LNCaP clone FGC (cell line): Measurements from ENCODE around the gene GDI2.
"Not testable (repeated sequence)": the region's sequence is repeated elsewhere in the genome, so short reads cannot be mapped to it uniquely, and the experiment has no call there.

ENCODE experiments used
- DNase-seq: peaks from one replicate; pipeline ENCODE4 v3.0.0-alpha.2; 2011; ENCODE audit warnings: low read depth
- H3K4me3 ChIP-seq: 2 replicates; pipeline ENCODE4 v1.5.1; 2011; ENCODE audit warnings: mild to moderate bottlenecking, low read depth, low read length, control low read depth
- TF ChIP-seq, protein P1 (sequence below): IDR thresholded peaks from 2 replicates; pipeline ENCODE4 v1.5.1; 2012; ENCODE audit warnings: mild to moderate bottlenecking; ENCODE audit not compliant: control insufficient read depth, insufficient read depth; ENCODE audit errors: extremely low read depth

Gene GDI2

DNA sequence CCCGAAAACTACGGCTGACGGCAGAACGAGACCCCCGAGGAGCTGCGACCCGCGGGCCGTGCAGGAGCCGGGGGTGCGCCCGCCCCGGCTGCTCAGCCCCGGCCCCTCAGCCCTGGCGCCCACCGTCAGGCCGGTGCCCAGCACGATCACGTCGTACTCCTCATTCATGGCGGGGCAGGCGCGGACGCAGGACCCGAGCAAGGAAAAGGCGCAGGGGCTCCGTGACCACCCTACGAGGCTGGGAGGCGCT lies 218 bp downstream of the GDI2 start:
- TF ChIP-seq, protein P1, sequence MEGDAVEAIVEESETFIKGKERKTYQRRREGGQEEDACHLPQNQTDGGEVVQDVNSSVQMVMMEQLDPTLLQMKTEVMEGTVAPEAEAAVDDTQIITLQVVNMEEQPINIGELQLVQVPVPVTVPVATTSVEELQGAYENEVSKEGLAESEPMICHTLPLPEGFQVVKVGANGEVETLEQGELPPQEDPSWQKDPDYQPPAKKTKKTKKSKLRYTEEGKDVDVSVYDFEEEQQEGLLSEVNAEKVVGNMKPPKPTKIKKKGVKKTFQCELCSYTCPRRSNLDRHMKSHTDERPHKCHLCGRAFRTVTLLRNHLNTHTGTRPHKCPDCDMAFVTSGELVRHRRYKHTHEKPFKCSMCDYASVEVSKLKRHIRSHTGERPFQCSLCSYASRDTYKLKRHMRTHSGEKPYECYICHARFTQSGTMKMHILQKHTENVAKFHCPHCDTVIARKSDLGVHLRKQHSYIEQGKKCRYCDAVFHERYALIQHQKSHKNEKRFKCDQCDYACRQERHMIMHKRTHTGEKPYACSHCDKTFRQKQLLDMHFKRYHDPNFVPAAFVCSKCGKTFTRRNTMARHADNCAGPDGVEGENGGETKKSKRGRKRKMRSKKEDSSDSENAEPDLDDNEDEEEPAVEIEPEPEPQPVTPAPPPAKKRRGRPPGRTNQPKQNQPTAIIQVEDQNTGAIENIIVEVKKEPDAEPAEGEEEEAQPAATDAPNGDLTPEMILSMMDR, result no peak
- peak overlapping the region; percentile 80 for H3K4me3 ChIP-seq
- DNase-seq, result no peak

DNA sequence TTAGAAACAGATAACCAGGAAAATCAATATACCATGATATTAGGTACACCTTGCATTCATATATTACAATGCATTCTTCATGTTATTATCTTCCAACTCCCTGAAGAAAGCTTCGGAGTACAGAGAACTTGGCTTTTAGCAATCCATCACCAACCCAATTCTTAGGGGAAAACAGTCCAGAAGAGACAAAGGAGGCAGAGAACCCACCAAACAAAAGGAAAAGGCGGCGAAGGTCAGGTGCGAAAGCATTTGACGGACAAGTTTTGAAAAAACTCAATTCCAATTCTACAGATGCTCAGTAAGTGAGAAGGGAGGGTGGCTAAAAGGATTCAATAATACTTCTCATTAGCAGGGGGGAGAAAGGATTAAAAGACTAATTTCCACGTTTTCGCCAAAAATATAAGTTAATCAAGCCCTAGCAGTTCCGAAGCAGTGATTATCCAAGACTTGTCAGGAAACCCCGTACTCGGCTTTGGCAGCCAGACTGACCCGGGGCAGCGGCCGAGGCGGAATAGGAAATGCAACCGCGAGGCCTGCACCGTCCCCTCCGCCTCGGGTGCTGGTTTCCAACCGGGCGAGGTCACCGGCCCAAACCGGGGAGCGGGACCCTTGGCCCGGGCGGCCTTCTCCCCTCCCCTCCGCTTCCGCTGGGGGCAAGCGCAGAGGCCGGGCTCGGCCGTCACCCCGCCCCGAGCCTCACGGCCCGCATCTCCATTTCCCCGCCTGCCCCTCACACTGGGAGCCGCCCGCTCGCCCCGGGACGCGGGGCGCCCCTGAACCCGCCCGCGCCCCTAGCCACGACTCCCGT lies 747 bp downstream of the GDI2 start:
- no peak for DNase-seq
- TF ChIP-seq, protein P1, result no peak
- peak overlapping the region; percentile 80 for H3K4me3 ChIP-seq

DNA sequence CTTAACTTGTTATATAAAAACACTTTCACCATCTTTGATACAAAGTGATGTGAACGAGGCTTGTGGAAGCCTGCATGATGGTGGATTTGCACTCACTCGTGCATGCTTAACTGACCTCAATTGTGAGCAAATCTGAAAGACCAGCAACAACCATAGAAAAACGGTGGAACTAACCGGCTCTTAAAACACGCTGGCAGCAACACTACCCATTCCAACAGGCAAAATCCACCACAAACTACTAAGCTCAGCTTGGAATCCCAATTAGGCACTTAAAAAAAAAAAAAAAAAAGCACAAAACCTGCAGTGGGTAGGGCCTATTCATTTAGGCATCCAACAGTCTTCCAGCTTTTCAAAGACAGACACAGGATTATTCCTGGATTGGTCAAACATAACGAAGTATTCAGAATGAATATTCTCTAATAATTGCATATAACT lies 1.8 kb downstream of the GDI2 start:
- TF ChIP-seq, protein P1, result no peak
- peak overlapping the region; percentile 80 for H3K4me3 ChIP-seq
- DNase-seq, result no peak

DNA sequence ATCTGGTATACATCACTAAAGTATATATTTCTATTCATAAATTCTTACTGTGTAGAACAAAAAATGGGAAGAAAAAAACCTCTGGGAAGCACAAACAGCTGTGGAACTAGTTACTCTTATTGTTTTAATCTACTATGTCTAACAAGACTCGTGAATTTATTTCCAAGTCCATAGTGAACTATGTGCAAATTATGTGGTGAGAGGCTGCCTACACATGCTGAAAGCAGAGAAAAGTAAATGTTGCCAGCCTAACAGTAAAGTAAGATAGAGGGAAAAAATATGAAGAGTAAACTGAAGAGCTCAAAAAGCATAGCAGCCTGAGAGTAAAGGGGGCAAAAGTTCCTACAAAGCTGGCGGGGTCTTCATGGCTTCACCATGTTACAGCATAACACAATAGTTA lies 3.0 kb downstream of the GDI2 start:
- H3K4me3 ChIP-seq, result no peak overlapping the region
- TF ChIP-seq, protein P1, result no peak
- DNase-seq, result no peak

DNA sequence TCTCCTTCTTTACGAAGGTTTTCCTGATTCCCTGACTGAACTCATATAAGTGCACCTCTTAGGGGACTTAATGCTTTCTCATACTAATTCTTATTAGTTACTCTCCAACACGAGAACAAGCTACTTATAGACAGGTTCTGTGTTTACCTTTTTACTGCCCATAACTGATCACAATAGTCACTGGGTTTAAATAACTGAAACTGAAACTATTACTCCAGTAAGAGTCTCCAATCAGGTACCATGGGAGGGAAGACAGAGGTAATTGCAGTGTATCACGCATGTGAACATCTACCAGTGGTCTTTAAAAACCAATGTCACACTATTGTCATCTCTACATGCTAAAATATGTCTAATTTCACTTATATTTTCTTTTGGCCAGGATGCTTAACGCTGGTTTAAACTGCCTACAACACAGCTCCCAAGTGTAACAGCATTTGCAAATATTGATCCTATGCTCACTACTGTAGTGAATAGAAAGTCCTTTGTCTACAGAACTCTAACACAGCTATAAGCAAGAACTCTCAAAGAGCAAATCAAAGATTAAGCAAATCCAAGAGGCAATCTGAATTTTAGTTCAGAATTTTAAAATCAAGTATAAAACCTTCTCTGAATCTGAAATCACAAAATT lies 3.6 kb downstream of the GDI2 start:
- no peak for DNase-seq
- TF ChIP-seq, protein P1, result no peak
- no peak overlapping the region for H3K4me3 ChIP-seq

DNA sequence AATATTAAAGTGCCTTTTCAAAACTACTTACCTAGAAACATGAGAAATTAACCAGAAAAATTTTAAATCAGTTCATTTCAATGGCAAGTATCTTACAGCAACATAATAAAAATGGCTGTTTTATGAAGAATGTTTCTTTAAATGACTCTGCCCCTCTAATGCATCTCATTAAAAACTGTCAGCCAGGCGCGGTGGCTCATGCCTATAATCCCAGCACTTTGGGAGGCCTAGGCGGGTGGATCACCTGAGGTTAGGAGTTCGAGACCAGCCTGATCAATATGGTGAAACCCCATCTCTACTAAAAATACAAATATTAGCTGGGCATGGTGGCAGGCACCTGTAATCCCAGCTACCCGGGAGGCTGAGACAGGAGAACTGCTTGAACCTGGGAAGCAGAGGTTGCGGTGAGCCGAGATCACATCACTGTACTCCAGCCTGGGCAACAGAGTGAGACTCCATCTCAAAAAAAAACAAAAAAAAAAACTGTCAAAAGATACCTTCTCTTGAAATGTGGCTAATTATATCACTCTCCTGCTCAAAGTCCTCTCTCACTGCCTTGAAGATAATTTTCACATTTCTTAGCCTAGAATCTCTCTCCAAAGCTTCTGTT lies 4.3 kb downstream of the GDI2 start:
- not testable (repeated sequence) for DNase-seq, H3K4me3 ChIP-seq

DNA sequence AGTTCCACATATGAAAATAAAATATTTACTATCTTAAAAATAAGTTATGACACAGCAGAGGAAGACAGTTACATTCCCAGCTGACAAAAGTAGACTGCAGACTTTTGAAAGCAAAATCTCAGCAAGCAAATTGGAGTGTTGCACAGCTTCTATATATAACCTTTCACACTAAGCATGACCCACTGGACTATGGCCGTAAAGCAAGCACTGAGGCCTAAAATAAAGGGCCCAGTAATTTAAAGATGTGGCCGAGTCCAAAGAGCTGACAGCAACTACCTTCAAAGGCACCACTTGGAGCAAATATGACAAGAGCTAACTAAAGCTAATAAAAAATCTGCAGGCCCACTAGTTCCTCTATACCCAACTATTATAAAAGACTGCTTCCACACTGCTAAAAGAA lies 6.5 kb downstream of the GDI2 start:
- DNase-seq, result no peak
- TF ChIP-seq, protein P1, result no peak
- H3K4me3 ChIP-seq, result no peak overlapping the region
